HuH-7.5 (cell line): ENCODE data around the gene ALMS1.
"Not testable (repeated sequence)": the region's sequence is repeated elsewhere in the genome, so short reads cannot be mapped to it uniquely, and the experiment has no call there.

Experiments
- DNase-seq: peaks from one replicate; pipeline ENCODE4 v3.0.0; 2011; ENCODE audit warnings: low spot score

Gene ALMS1, protein sequence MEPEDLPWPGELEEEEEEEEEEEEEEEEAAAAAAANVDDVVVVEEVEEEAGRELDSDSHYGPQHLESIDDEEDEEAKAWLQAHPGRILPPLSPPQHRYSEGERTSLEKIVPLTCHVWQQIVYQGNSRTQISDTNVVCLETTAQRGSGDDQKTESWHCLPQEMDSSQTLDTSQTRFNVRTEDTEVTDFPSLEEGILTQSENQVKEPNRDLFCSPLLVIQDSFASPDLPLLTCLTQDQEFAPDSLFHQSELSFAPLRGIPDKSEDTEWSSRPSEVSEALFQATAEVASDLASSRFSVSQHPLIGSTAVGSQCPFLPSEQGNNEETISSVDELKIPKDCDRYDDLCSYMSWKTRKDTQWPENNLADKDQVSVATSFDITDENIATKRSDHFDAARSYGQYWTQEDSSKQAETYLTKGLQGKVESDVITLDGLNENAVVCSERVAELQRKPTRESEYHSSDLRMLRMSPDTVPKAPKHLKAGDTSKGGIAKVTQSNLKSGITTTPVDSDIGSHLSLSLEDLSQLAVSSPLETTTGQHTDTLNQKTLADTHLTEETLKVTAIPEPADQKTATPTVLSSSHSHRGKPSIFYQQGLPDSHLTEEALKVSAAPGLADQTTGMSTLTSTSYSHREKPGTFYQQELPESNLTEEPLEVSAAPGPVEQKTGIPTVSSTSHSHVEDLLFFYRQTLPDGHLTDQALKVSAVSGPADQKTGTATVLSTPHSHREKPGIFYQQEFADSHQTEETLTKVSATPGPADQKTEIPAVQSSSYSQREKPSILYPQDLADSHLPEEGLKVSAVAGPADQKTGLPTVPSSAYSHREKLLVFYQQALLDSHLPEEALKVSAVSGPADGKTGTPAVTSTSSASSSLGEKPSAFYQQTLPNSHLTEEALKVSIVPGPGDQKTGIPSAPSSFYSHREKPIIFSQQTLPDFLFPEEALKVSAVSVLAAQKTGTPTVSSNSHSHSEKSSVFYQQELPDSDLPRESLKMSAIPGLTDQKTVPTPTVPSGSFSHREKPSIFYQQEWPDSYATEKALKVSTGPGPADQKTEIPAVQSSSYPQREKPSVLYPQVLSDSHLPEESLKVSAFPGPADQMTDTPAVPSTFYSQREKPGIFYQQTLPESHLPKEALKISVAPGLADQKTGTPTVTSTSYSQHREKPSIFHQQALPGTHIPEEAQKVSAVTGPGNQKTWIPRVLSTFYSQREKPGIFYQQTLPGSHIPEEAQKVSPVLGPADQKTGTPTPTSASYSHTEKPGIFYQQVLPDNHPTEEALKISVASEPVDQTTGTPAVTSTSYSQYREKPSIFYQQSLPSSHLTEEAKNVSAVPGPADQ (N-terminal part only)

DNA sequence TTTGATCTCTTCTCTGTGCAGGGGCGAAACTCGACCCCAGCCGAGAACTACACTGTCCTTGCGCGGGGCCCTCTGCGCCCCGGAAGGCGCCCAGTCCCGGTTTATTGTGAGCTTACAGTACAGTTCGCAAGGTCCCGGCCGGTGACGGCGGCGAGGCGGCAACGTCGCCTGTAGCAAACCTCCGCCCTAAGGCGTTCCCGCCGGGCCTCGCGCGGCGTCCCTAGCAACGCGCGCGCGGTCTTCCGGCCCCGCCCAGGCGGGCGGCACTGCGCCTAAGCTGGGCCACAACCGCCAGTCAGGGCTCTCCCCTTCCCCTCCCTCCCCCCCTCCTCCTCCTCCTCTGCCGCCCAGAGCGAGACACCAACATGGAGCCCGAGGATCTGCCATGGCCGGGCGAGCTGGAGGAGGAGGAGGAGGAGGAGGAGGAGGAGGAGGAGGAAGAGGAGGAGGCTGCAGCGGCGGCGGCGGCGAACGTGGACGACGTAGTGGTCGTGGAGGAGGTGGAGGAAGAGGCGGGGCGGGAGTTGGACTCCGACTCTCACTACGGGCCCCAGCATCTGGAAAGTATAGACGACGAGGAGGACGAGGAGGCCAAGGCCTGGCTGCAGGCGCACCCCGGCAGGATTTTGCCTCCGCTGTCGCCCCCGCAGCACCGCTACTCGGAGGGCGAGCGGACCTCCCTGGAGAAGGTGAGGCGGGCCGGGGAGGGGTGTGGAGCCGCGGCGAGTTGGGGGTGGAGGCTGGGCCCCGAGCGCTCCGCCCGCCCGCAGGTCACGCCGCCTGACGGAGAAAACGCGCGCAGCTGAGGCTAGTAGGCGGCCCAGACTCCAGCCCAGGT lies at the start of gene ALMS1:
TSS of gene ALMS1 (plus strand) at position 333 of the 838 bp plus-strand sequence. CDS start at position 366, 33 bp downstream.
- peak; percentile 71 for DNase-seq

DNA sequence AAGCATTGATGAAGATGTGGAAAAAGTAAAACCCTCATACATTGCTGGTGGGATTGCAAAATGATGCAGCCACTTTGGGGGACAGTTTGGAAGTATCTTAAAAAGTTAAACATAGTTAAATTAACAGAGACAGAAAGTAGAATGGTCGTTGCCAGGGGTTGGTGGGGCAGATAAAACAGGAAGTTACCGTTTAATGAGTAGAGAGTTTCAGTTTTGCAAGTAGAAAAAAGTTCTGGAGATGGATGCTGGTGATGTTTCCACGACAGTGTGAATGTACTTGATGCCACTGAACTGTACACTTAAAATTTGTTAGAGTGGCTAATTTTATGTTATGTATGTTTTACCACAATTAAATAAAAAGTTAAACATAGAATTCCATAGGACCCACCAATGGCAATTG lies 47.8 kb upstream of the ALMS1 start:
- no peak for DNase-seq

DNA sequence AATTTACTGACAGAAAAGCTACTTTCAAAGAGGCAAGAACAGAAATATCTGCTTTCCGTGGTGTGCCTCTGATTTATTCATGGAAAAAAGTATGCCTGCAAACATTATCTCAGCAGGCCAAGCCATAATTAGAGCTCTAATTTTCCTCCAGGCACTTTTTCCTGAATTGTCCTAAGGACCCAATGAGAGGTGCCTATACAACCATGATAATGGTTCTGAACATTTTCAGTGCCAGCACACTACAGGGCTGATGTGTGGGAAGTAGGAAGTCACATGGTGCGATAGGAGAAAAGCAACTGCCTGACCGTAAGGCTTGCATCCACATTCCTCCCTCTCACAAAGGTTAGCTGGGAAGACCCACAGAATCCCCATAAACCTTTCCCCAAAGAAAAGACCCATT lies 46.4 kb upstream of the ALMS1 start:
- no peak for DNase-seq

DNA sequence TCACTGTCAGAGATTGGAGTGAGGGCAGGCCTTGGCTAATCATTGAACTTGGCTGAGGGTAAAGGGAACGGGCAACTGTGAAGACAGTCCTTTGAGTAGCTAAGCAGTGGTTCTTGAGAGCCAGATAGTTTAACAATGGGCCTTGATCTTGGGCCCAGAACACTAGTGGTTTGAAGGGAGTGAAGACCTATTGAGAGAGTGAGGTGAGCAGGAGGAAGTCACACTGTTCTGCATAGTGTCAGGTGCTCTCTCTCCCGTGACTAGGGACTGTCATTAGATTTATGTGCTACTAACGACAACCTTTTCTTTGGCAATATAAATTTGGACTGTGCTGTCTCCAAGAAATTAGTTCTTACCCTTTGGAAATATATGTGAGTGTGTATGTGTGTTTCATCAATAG lies 44.6 kb upstream of the ALMS1 start:
- DNase-seq: no peak

DNA sequence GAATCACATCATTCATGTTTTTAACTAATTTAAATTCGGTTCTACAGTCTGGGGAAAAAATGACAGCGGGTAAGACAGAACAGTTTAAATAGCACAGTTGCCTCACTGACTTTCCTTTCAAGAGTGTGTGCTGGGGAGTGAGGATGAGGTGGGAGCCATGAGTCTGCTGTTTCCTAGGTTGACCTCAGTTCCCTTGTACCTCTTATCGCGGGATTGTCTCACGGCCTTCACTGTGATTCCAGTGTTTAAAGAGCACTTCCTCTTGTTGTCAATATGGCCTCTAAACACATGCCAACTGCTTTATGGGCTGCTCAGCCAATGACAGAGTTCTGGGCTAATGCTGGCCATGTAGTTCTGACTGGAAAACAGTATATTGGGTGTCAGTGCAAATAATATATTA lies 41.6 kb upstream of the ALMS1 start:
- DNase-seq: no peak

DNA sequence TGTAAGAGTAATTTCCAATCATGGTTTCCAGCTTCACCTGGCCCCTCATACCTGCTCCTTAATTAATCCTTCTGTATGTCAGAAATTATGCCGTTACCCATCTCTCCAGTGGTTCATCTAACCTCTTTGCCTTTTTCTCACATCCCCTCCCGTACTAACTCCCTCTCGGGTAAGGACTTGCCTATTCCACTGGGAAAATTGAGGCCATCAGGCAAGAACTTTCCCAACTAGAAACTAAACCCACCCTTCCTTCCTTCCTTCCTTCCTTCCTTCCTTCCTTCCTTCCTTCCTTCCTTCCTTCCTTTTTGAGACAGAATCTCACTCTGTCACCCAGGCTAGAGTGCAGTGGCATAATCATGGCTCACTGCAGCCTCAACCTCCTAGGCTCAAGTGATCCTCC lies 40.9 kb upstream of the ALMS1 start:
- not testable (repeated sequence) for DNase-seq

DNA sequence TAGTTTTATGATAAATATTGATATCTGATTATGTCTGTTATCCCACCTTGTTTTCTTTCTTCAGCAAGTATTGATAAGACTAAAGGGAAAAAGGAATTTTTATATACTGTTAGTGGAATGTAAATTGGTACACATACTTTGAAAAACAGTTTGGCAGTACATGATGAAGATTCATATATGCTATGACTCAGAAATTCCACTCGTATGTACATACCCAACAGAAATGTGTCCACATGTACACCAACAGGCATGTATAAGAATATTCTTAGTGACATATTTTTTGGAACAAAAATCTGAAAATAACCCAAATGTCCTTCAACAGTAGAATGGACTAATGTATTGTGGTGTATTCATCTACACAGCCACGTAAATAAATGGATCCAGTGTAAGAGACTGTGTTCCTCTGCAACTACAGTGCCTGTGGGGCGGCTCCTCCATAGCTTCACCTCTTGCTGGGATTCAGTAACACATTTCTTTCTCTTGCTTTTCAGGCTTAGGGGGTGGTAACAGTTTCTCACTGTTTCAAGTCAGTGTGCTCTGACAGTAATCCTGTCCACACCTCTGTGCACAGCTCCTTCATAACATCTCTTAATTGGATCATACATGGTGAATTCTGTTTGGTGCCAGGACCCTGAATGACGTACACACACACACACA lies 35.5 kb upstream of the ALMS1 start:
- no peak for DNase-seq

DNA sequence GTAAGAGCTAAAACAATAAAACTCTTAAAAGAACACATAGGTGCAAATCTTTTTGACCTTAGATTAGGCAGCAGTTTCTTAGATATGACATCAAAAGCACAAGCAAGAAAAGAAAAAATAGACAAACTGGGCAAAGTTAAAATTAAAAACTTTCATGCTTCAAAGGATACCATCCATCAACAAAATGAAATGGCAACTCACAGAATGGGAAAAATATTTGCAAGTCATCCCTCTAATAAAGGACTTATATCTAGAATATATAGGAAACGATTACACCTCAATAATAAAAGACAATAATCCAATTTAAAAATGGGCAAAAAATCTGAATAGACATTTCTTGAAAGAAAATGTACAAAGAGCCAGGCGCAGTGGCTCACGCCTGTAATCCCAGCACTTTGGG lies 29.5 kb upstream of the ALMS1 start:
- no peak for DNase-seq

DNA sequence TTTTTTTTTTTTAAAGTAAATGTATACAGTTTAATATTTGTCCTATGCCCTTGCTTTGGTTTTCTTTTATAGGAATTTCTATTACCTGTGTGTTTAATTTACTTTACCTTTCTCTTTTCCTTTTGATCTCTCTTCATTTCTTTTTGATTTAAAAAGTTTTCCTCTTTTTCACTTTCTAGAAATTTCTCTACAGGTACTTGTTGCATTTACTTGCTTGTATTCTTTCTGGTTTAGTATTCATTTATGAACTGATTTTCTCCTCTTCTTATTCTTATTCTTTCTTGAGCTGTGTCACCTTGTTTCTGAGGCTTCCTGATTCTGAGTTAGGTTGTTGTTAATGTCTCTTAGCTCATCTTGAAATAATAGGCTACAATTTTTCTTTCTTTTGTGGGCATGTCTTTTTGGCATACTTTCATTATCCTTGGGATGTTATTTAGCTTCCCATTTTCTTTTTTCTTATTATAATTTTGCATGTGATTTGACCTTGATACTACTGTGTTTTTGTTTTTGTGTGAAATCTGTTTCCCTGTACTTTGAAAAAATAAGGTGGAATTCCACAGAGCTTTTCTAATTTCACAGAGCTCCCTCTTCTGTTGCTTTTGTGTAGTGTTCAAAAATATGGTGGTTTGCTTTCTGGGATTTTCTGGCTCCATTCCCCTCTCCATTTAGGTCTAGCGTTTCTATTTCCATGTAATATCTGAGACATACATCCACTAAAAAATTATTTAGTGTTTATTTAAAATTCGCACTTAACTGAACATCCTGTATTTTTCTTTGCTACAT lies 25.5 kb upstream of the ALMS1 start:
- DNase-seq: no peak

DNA sequence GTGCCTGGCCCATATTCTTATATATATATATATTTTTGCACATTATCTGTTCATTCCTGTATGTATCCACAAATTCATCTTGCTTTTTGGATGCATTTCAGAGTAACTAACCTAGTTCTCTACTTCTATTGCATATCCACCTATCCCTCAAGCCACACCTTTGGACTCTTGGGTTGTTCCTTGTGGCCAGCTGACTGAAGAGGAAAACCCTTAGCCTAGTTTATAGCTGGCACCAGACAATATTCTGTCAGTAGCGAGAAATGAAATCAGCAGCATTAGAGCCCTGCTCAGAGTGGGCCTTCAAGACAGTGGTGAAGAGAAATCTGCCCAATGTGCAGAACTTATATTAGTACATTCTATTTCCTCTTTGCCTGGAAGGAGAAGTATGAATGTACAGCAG lies 19.6 kb upstream of the ALMS1 start:
- DNase-seq: no peak

DNA sequence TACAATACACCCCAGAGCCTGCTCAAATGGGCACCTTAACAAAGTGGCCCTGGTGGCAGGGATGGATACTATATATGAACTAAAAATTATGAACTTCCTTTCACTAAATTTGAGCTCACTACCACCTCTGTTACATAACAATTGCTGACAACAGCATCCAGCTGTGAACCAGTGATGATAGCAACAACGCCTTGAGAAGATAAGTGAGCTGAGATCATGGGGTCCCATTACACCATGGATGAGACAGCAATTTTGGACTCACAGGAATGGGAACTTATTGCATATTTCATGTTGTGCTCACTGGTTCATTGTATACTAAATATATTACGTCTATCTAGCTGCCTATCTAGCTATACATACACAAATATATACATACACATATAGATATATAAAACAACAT lies 16.9 kb upstream of the ALMS1 start:
- no peak for DNase-seq

DNA sequence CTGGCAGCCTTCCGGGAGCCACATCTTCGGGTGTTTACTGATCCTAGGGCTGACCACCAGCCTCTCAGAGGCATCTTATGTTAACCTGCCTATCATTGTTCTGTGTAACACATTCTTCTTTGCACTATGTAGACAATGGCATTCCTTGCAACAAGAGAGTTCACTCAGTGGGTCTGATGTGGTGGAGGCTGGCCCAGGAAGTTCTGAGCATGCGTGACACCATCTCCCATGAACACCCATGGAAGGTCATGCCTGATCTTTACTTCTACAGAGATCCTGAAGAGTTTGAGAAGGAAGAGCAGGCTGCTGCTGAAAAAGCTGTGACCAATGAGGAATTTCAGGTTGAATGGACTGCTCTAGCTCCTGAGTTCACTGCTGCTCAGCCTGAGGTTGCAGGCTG lies 15.3 kb upstream of the ALMS1 start:
- DNase-seq: no peak

DNA sequence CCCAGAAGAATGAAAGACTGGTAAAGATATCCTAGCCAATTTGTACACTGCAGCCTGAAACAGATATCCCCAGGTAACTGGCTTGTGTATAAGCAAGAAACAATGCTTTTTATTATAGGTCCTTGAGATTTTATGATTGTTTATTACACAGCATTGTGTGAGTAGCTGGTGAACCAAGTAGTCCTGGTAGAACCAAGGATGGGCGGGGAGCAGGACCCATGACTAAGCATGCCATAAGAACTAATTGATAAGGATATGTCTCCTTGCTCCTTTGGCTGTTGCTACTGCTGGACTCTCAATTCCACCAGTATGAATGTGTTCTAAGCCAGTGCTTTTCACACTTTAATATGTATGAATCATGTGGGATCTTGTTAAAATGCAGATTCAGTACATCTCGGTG lies 12.3 kb upstream of the ALMS1 start:
- no peak for DNase-seq

DNA sequence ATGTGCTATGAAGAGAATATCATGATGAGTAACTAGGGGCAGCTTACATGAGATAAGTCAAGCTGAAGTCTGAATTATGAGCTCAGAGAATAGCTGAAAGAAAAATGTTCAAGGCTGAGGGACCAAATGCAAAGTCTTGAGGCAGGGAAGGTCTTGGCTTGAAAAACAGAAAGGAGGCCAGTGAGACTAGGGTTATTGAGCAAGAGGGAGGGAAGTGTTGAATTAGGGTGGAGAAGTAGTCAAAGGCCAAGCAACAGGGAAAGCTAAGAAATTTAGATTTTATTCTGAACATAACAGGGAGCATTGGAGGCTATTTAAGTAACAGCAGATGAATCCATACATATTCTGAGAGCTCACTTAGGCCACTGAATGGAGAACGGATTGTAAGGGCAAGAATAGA lies 11.4 kb upstream of the ALMS1 start:
- no peak for DNase-seq

DNA sequence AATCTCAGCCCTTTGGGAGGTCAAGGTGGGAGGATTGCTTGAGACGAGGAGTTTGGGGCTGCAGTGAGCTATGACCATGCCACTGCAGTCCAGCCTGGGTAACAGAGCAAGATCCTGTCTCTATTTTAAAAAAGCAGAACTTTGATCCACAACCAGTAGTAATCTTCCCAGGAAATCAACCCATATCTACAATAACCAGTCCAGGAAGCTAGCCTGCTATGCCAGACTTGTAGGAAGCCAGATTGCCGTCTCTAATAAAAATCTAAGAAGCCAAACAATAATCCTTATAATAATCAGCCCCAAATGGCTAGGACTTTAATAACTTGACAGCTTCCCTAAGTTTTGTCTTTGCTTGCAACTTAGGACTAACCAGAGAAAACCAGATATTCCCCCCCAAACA lies 9.0 kb upstream of the ALMS1 start:
- DNase-seq: no peak

DNA sequence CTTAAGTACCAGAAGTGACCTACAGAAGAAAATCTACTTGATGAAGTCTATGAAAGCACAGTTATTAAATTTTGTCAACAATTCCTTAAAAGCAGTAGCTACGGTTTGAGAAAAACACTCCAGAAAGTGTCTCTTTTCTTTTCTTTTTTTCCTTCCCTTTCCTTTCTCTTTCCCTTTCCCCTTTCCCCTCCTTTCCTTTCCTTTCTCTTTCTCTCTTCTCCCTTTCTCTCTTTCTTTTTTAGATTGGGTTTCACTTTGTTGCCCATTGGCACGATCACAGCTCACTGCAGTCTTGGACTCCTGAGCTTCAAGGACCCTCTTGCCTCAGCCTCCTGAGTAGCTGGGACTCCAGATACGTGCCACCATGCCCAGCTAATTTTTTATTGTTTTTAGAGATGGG lies 2.6 kb upstream of the ALMS1 start:
- no peak for DNase-seq

DNA sequence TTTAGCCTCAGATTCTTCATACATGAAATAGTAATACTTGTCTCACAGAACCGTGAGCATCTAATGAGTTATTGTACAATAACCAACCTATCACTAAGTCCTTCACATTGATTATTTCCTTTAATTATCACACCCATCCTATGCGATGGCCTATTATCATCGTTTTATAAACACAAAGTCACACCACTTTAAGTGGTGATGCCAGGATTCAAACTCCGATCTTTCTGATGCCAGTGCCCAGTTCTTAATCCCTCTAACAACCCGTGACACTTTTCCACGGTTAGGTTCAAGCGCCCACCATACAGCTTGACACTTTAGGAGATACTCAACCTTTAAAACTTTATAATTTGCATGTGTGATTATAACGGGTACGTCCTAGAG lies 523 bp upstream of the ALMS1 start:
- DNase-seq: no peak

DNA sequence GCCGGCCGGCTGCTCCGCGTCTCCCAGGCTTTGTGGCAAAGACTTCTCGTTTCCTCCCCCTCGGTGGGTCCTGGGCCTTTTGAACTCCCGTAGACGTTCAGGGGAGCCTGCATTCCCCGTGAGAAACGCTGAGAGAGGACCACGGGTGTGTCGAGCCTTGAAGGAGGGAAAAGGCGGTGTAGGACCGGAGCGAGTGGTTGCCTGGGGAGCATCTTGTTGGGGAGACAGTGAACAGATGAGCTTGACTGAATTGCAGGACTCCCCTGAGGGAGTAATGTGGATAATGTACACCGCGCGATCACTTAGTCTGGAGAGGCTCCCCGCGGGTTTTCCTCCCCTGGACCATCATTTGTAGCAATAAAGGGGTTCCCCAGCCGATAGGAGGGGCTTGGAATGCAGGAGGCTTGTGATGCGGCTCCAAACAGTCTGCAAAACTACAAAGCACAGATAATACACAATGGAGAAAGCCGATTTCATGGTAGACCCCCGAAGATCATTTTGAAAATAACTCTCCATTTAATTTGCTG lies 769 bp downstream of the ALMS1 start:
- no peak for DNase-seq

DNA sequence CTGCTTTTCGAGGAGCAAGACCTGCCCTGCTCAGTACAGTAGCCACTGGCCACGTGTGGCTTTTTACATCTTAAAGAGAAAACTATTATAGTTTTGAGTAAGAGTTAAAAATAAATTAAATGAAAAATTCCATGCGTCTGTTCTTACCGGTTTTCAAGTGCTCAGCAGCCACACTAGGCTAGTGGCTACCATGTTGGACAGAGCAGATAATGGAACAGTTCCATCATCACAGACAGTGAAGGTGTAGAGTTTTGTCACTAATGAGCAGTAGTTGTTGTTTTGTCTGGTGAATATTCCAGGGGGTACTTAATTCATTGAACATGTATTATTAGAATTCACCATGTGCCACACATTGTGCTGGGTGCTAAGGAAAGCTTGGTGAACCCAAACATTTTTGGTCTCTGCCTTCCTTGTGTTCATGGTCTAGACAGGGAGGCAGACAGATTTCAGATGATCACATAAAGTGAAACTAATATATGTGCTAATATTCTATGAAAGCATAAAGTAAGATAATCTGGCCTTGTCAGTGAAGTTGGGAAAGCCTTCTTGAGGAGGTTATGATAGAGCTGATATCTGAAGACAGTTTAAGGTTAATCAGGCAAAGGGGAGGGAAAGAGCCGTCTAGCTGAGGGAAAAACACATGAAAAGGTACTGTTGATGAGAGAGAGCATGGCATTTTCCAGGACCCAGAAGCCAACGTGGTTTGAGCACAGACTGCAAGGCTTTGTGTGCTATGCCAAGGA lies 1.4 kb downstream of the ALMS1 start:
- no peak for DNase-seq
